K562 (cell line): ENCODE results near the gene HOXD9. TPM values are rescaled to one million over a fixed set of nuclear protein-coding genes. Genes with fewer than 3 reads are reported as not detected.

Source experiments
- ATAC-seq: fragments of 200-7000 bp; cut with Tn5 transposase; 3 replicates; pipeline ENCODE4 v1.9.1; 2020; ENCODE audit warnings: moderate library complexity
- BruUV-seq: library from RNA; stranded (reverse); fragments of 400-500 nt; replicated peaks from 2 replicates; lab custom pipeline; 2021; lab: Mats Ljungman, UMichigan
- CTCF ChIA-PET: fragments of 300-600 bp; formaldehyde crosslinking; extraction: SDS; loops from one replicate; lab custom pipeline; 2021; ENCODE audit warnings: low intra/inter-chr PET ratio; lab: Yijun Ruan, JAX
- POLR2A ChIA-PET: fragments of 300-600, 350-650 bp; sonication (Branson Sonifier 250); formaldehyde crosslinking; extraction: SDS; loops from one replicate; lab custom pipeline; 2021; ENCODE audit warnings: antibody characterized with exemption, inconsistent platforms; lab: Yijun Ruan, JAX
- DNase-seq, 4 experiments: peaks; one replicate each; pipeline versions ENCODE4 v3.0.0 to v3.0.0-alpha.2; 2011 to 2018; ENCODE audit warnings: low spot score in 3 of 4, mixed read lengths in 3 of 4; ENCODE audit errors: extremely low read depth in 1 of 4
- FAIRE-seq: peaks from 2 replicates; lab custom pipeline; 2011; peaks lifted over from hg19 to GRCh38; lab: Jason Lieb, UNC
- H2AFZ ChIP-seq: 2 replicates; pipeline ENCODE4 v1.6.0; 2011; ENCODE audit warnings: low read depth, low read length, control low read depth, inconsistent platforms
- H3K27ac ChIP-seq: fragments of 200-600 bp; 3 replicates; pipeline ENCODE4 v1.8.0; 2011; ENCODE audit warnings: low read depth, mild to moderate bottlenecking, control low read depth, inconsistent platforms, low read length, moderate library complexity, mixed read lengths; ENCODE audit errors: extremely low read depth
- H3K27me3 ChIP-seq, 2 experiments: fragments of 300-600 bp in 1 of 2; 2 replicates in 1 of 2; 3 replicates in 1 of 2; pipeline versions ENCODE4 v1.6.0 to v1.8.0; 2011; ENCODE audit warnings: inconsistent platforms in 2 of 2, low read length in 2 of 2, mild to moderate bottlenecking in 1 of 2, mixed read lengths in 1 of 2, moderate library complexity in 1 of 2; ENCODE audit not compliant: control insufficient read depth in 2 of 2, insufficient read depth in 2 of 2
- H3K36me3 ChIP-seq: fragments of 300-600 bp; 3 replicates; pipeline ENCODE4 v1.8.0; 2011; ENCODE audit warnings: mild to moderate bottlenecking, low read length, inconsistent platforms; ENCODE audit not compliant: control insufficient read depth, insufficient read depth
- H3K4me1 ChIP-seq, 2 experiments: fragments of 200-600 bp in 1 of 2; replicated peaks in 1 of 2; 2 replicates in 1 of 2; 3 replicates in 1 of 2; pipeline versions ENCODE4 v1.5.1 to v1.8.0; 2011; ENCODE audit warnings: inconsistent platforms in 2 of 2, low read length in 2 of 2, mild to moderate bottlenecking in 1 of 2, mixed read lengths in 1 of 2, moderate library complexity in 1 of 2; ENCODE audit not compliant: control insufficient read depth in 2 of 2, insufficient read depth in 2 of 2
- H3K4me2 ChIP-seq: 2 replicates; pipeline ENCODE4 v1.6.1; 2011; ENCODE audit warnings: low read length, control low read depth, inconsistent platforms, mixed read lengths; ENCODE audit not compliant: insufficient read depth
- H3K4me3 ChIP-seq: fragments of 200-600 bp; sonication (generic), shearing (Covaris generic); 2 replicates; pipeline ENCODE4 v1.5.1; 2016; ENCODE audit warnings: control low read depth, inconsistent platforms
- H3K79me2 ChIP-seq: fragments of 200-600 bp; 3 replicates; pipeline ENCODE4 v1.8.0; 2011; ENCODE audit warnings: low read length, inconsistent platforms; ENCODE audit not compliant: control insufficient read depth, insufficient read depth
- H3K9ac ChIP-seq, 2 experiments: 2 replicates each; pipeline versions ENCODE4 v1.6.0 to v1.6.1; 2011; ENCODE audit warnings: low read depth in 2 of 2, low read length in 2 of 2, control low read depth in 1 of 2, inconsistent platforms in 1 of 2, mild to moderate bottlenecking in 1 of 2, mixed read lengths in 1 of 2; ENCODE audit not compliant: insufficient read depth in 1 of 2
- H3K9me1 ChIP-seq: one replicate; pipeline ENCODE4 v1.6.0; 2011; ENCODE audit warnings: inconsistent platforms, mild to moderate bottlenecking, low read length, moderate library complexity; ENCODE audit not compliant: control insufficient read depth, insufficient read depth
- H3K9me3 ChIP-seq: replicated peaks from 2 replicates; pipeline ENCODE4 v1.5.1; 2011; ENCODE audit warnings: low read depth, low read length, inconsistent platforms; ENCODE audit not compliant: control insufficient read depth, insufficient read depth
- H4K20me1 ChIP-seq: replicated peaks from 2 replicates; pipeline ENCODE4 v1.6.1; 2011; ENCODE audit warnings: low read length, inconsistent platforms, mixed read lengths; ENCODE audit not compliant: control insufficient read depth, insufficient read depth
- CBX8 ChIP-seq: fragments of 200-600 bp; sonication (generic); IDR thresholded peaks from 2 replicates; pipeline ENCODE4 v1.6.1; 2012; ENCODE audit warnings: borderline replicate concordance, mixed run types, low read depth, mild to moderate bottlenecking, moderate library complexity, mixed read lengths, low read length, control low read depth, inconsistent platforms; ENCODE audit not compliant: poor library complexity, severe bottlenecking; ENCODE audit errors: extremely low read depth
- CSDE1 ChIP-seq, 2 experiments: fragments of 450-650 bp; IDR thresholded peaks; 2 replicates each; pipeline ENCODE4 v1.6.1; 2016; ENCODE audit warnings: mild to moderate bottlenecking in 1 of 2
- SMAD4 ChIP-seq: fragments of 250-450 bp; sonication (Bioruptor Pico); conservative IDR thresholded peaks from 2 replicates; pipeline ENCODE4 v1.8.0; 2021; ENCODE audit warnings: inconsistent platforms, mild to moderate bottlenecking, moderate library complexity
- ZNF277 ChIP-seq: fragments of 250-450 bp; sonication (Bioruptor Pico); IDR thresholded peaks from 2 replicates; pipeline ENCODE4 v1.8.0; 2022; ENCODE audit warnings: inconsistent platforms, mild to moderate bottlenecking, moderate library complexity, borderline replicate concordance
- ZNF507 ChIP-seq: conservative IDR thresholded peaks from 2 replicates; pipeline ENCODE4 v1.6.1; 2017; ENCODE audit warnings: missing genetic modification characterization, missing compliant biosample characterization
- WGBS: fragments of 100-300 bp; shearing (Covaris generic); methylation state at CpG from one replicate; pipeline ENCODE4 v1.1.6; 2016; ENCODE audit warnings: low coverage, mixed read lengths; ENCODE audit not compliant: insufficient coverage; ENCODE audit errors: missing lambda C conversion rate; 5-methylcytosine and 5-hydroxymethylcytosine counted together
- in situ Hi-C: fragments of 300-500 bp; cut with MboI; formaldehyde crosslinking; loops from 4 replicates; pipeline ENCODE4 v1.15.0; 2018; ENCODE audit warnings: inconsistent platforms, mixed read lengths
- intact Hi-C: fragments of 100-400 bp; cut with micrococcal nuclease; formaldehyde crosslinking; loops from 2 replicates; pipeline ENCODE4 v1.14.2; 2022
- polyA plus RNA-seq, 8 experiments: library from polyadenylated mRNA; depleted of rRNA in 4 of 8; stranded (reverse) in 5 of 8; unstranded in 3 of 8; fragments of >200 nt; fragmentation: Nextera tagmentation in 2 of 8; fragmentation: Illumina TruSeq in 1 of 8; extraction: Ambion mirVana in 2 of 8; extraction: Trizol in 1 of 8; gene quantifications; 2 replicates each; pipeline versions ENCODE4 v1.2.1 to v1.2.3, GENCODE V29; 2011 to 2014; ENCODE audit warnings: inconsistent platforms in 1 of 8, missing spikeins in 1 of 8
- total RNA-seq, 7 experiments: library from RNA; depleted of rRNA in 6 of 7; stranded (reverse); fragments of >200 nt in 6 of 7; fragmentation: Illumina TruSeq in 2 of 7; extraction: Trizol in 2 of 7; gene quantifications; 2 replicates each; pipeline versions ENCODE4 v1.2.1 to v1.2.3, GENCODE V29; 2011 to 2021; ENCODE audit warnings: low replicate concordance in 1 of 7

The HOXD9 gene
- total and polyA plus RNA-seq, 9 of the 15 experiments (the other 6 are each of a cell fraction or from before 2014, with no cell fraction given), result not detected

- TF ChIP-seq ZNF277 (CRISPR knock-in tag) (no peak), SMAD4 (CRISPR knock-in tag) (no peak)
Observed at GRCh38 chr2:176109946-176110345, 12.6 kb upstream of the HOXD9 start (continued).

GRCh38 chr2:176110415-176111308 lies 11.9 kb upstream of the HOXD9 start:
- H2AFZ ChIP-seq, result no peak overlapping the region
- no peak overlapping the region for H3K27ac ChIP-seq
- TF ChIP-seq ZNF507 (tag) (no peak), CBX8 (peak; percentile 95), CSDE1 (IDR thresholded peaks at IDR 0.05) (no peak)
- H3K4me3 ChIP-seq, result no peak overlapping the region
- ChIA-PET POLR2A (interaction anchor here (0.7 kb wide), 1 partner anchor 75 kb away, joined by 3 read pairs; no protein-coding TSS in a partner anchor), CTCF (interaction anchor here (0.7 kb wide), 1 partner anchor 536 kb away, joined by 3 read pairs; no protein-coding TSS in a partner anchor)
- in situ Hi-C loops (no loop called here), intact Hi-C loops (no loop called here)
- DNase-seq (no peak), FAIRE-seq (no peak), ATAC-seq (no peak)
- H3K27me3 ChIP-seq, result peaks cover 45 to 46% of the 10 kb centered on the region in 2 experiments
- H3K4me1 ChIP-seq, result peaks cover 0 to 9% of the 10 kb centered on the region in 2 experiments; a peak in 1 of 5 replicates
- no TSS peak for BruUV-seq
- no peaks in the 10 kb centered on the region for H3K9me3 ChIP-seq
- no peaks in the 10 kb centered on the region for H3K9me1 ChIP-seq
- H3K36me3 ChIP-seq, result no peaks in the 10 kb centered on the region
- H3K4me2 ChIP-seq, result no peak overlapping the region
- WGBS, result 21% methylated on average over 7 of the region's 7 CpGs
- no peaks in the 10 kb centered on the region for H3K79me2 ChIP-seq
- no peak overlapping the region for H3K9ac ChIP-seq
- no peaks in the 10 kb centered on the region for H4K20me1 ChIP-seq
